Spinal cord (tissue), 10 donors: ENCODE data around the gene AFAP1L2. TPM values are rescaled to one million over a fixed set of nuclear protein-coding genes. Genes with fewer than 3 reads are reported as not detected.

Source experiments
- DNase-seq, 6 donors: peaks; one replicate each; pipeline versions ENCODE4 v3.0.0 to v3.0.0-alpha.2; 2013 to 2015; ENCODE audit warnings: low spot score in 6 of 6, low read depth in 4 of 6
- H3K27ac ChIP-seq: one replicate; pipeline ENCODE4 v1.5.1; 2013; ENCODE audit warnings: low read depth, low read length, control low read depth
- H3K27me3 ChIP-seq: one replicate; pipeline ENCODE4 v1.6.1; 2013; ENCODE audit warnings: low read length; ENCODE audit not compliant: control insufficient read depth, insufficient read depth
- H3K36me3 ChIP-seq: one replicate; pipeline ENCODE4 v1.6.1; 2013; ENCODE audit warnings: low read length; ENCODE audit not compliant: control insufficient read depth, insufficient read depth
- H3K4me1 ChIP-seq: one replicate; pipeline ENCODE4 v1.6.1; 2013; ENCODE audit warnings: low read length; ENCODE audit not compliant: control insufficient read depth, insufficient read depth
- H3K4me3 ChIP-seq: one replicate; pipeline ENCODE4 v1.5.1; 2013; ENCODE audit warnings: low read depth, low read length, control low read depth
- H3K9me3 ChIP-seq: one replicate; pipeline ENCODE4 v1.6.1; 2013; ENCODE audit warnings: low read length; ENCODE audit not compliant: control insufficient read depth, insufficient read depth
- WGBS: methylation state at CpG from one replicate; pipeline ENCODE4 v1.1.5; 2013; ENCODE audit warnings: missing lambda C conversion rate; ENCODE audit not compliant: insufficient coverage; 5-methylcytosine and 5-hydroxymethylcytosine counted together
- polyA plus RNA-seq, 2 donors: library from polyadenylated mRNA; unstranded; fragments of 120-200 nt; gene quantifications; one replicate each; pipeline ENCODE4 v1.2.1, GENCODE V29; 2013; ENCODE audit not compliant: insufficient read length in 2 of 2
- total RNA-seq, 2 donors: library from RNA; depleted of rRNA in 1 of 2; stranded (reverse); fragments of 120-200 nt in 1 of 2; fragments of >200 nt in 1 of 2; gene quantifications; one replicate each; pipeline versions ENCODE4 v1.2.3 to v1.2.4, GENCODE V29; 2013 to 2014
- donor health status: healthy.

The AFAP1L2 gene
- total and polyA plus RNA-seq, 4 donors, result 47.6 to 61.5 (median 54.9) TPM

GRCh38 chr10:114322344-114322743 is 82.0 kb downstream of the AFAP1L2 start:
- no peak for DNase-seq
- Histone ChIP-seq H3K4me3 (no peak overlapping the region), H3K27ac (no peak overlapping the region), H3K36me3 (peaks cover 6% of the 10 kb centered on the region), H3K4me1 (peaks cover 23% of the 10 kb centered on the region), H3K27me3 (no peaks in the 10 kb centered on the region), H3K9me3 (no peaks in the 10 kb centered on the region)
- 96% methylated on average over 5 of the region's 5 CpGs for WGBS

- no peak for DNase-seq
- no peaks in the 10 kb centered on the region for H3K27me3 ChIP-seq
- 89% methylated on average over 19 of the region's 23 CpGs for WGBS
- H3K36me3 ChIP-seq, result peaks cover 11% of the 10 kb centered on the region
- H3K4me3 ChIP-seq, result no peak overlapping the region
- no peaks in the 10 kb centered on the region for H3K9me3 ChIP-seq
- peaks cover 17% of the 10 kb centered on the region for H3K4me1 ChIP-seq
- no peak overlapping the region for H3K27ac ChIP-seq
These were observed 83.8 kb downstream of the AFAP1L2 start for GRCh38 chr10:114320249-114321116.

- no peaks in the 10 kb centered on the region for H3K9me3 ChIP-seq
- no peak overlapping the region for H3K4me3 ChIP-seq
- WGBS, result 95% methylated on average over 18 of the region's 18 CpGs
- DNase-seq, result no peak
- peaks cover 9% of the 10 kb centered on the region for H3K4me1 ChIP-seq
- H3K27ac ChIP-seq, result no peak overlapping the region
- peaks cover 13% of the 10 kb centered on the region for H3K36me3 ChIP-seq
- no peaks in the 10 kb centered on the region for H3K27me3 ChIP-seq
These were observed 84.7 kb downstream of the AFAP1L2 start for GRCh38 chr10:114319406-114320248.

GRCh38 chr10:114316744-114317143 is 87.6 kb downstream of the AFAP1L2 start:
- WGBS, result 79% methylated on average over 3 of the region's 5 CpGs
- Histone ChIP-seq H3K27ac (no peak overlapping the region), H3K4me3 (no peak overlapping the region), H3K4me1 (peaks cover 9% of the 10 kb centered on the region), H3K36me3 (peaks cover 18% of the 10 kb centered on the region), H3K9me3 (no peaks in the 10 kb centered on the region), H3K27me3 (no peaks in the 10 kb centered on the region)
- DNase-seq, result no peak

- WGBS, result 88% methylated on average over 21 of the region's 22 CpGs
- peaks cover 8% of the 10 kb centered on the region for H3K4me1 ChIP-seq
- peaks cover 18% of the 10 kb centered on the region for H3K36me3 ChIP-seq
- no peak for DNase-seq
- no peaks in the 10 kb centered on the region for H3K27me3 ChIP-seq
- no peaks in the 10 kb centered on the region for H3K9me3 ChIP-seq
- no peak overlapping the region for H3K27ac ChIP-seq
- no peak overlapping the region for H3K4me3 ChIP-seq
These were observed 88.5 kb downstream of the AFAP1L2 start for GRCh38 chr10:114315566-114316420.

- DNase-seq, result no peak
- Histone ChIP-seq H3K27ac (no peak overlapping the region), H3K4me3 (no peak overlapping the region), H3K27me3 (no peaks in the 10 kb centered on the region), H3K4me1 (peaks cover 18% of the 10 kb centered on the region), H3K36me3 (peaks cover 20% of the 10 kb centered on the region), H3K9me3 (no peaks in the 10 kb centered on the region)
- WGBS, result 86% methylated on average over 11 of the region's 11 CpGs
These were observed 90.4 kb downstream of the AFAP1L2 start for GRCh38 chr10:114313866-114314265.

- Histone ChIP-seq H3K36me3 (peaks cover 20% of the 10 kb centered on the region), H3K27me3 (no peaks in the 10 kb centered on the region), H3K4me1 (peaks cover 25% of the 10 kb centered on the region), H3K9me3 (no peaks in the 10 kb centered on the region), H3K27ac (no peak overlapping the region), H3K4me3 (no peak overlapping the region)
- WGBS, result 88% methylated on average over 6 of the region's 9 CpGs
- no peak for DNase-seq
These were observed 91.2 kb downstream of the AFAP1L2 start for GRCh38 chr10:114313139-114313538.

- WGBS, result 81% methylated on average over 12 of the region's 13 CpGs
- Histone ChIP-seq H3K4me1 (peaks cover 28% of the 10 kb centered on the region), H3K27ac (no peak overlapping the region), H3K9me3 (no peaks in the 10 kb centered on the region), H3K27me3 (no peaks in the 10 kb centered on the region), H3K4me3 (no peak overlapping the region), H3K36me3 (peaks cover 20% of the 10 kb centered on the region)
- no peak for DNase-seq
These were observed 92.6 kb downstream of the AFAP1L2 start for GRCh38 chr10:114311496-114312209.

GRCh38 chr10:114311023-114311422 is 93.3 kb downstream of the AFAP1L2 start:
- no peaks in the 10 kb centered on the region for H3K9me3 ChIP-seq
- no peak for DNase-seq
- peaks cover 29% of the 10 kb centered on the region for H3K4me1 ChIP-seq
- peaks cover 19% of the 10 kb centered on the region for H3K36me3 ChIP-seq
- H3K27me3 ChIP-seq, result no peaks in the 10 kb centered on the region
- no peak overlapping the region for H3K4me3 ChIP-seq
- WGBS, result 76% methylated on average over 4 of the region's 6 CpGs
- no peak overlapping the region for H3K27ac ChIP-seq
